ENCODE measurements around the gene NAPEPLD.
"Not testable (repeated sequence)": the region's sequence is repeated elsewhere in the genome, so short reads cannot be mapped to it uniquely, and the experiment has no call there.

NAPEPLD gene

GRCh38 chr7:103078226-103078625, 70.7 kb downstream of the NAPEPLD start:
- not testable (repeated sequence) for H3K9me3 ChIP-seq (ENCODE audit: insufficient read depth, low read depth, low read length); H2AK5ac ChIP-seq (ENCODE audit: low read length); H3K9ac ChIP-seq (ENCODE audit: low read length); H2AFZ ChIP-seq (ENCODE audit: insufficient read depth, low read length, poor library complexity); H3K14ac ChIP-seq (ENCODE audit: low read length); H3K79me1 ChIP-seq (ENCODE audit: low read length); H2BK5ac ChIP-seq (ENCODE audit: low read depth, low read length, poor library complexity); H3K4me3 ChIP-seq (ENCODE audit: low read depth, low read length); H4K91ac ChIP-seq (ENCODE audit: low read depth, low read length); H3K4me2 ChIP-seq (ENCODE audit: low read length); H3K79me2 ChIP-seq (ENCODE audit: control insufficient read depth, insufficient read depth, low read length, poor library complexity); H2BK12ac ChIP-seq (ENCODE audit: low read length); H3K27ac ChIP-seq (ENCODE audit: low read depth, low read length); H3K4me1 ChIP-seq (ENCODE audit: control insufficient read depth in 1 of 2, insufficient read depth in 2 of 2, low read length in 2 of 2); H3K36me3 ChIP-seq (ENCODE audit: control insufficient read depth in 1 of 2, insufficient read depth in 2 of 2, low read length in 2 of 2); H3K4ac ChIP-seq (ENCODE audit: low read depth, low read length); H3K27me3 ChIP-seq (ENCODE audit: insufficient read depth, low read length); H2BK120ac ChIP-seq (ENCODE audit: insufficient read depth, low read length, poor library complexity); DNase-seq; H4K12ac ChIP-seq (ENCODE audit: low read depth, low read length); H4K8ac ChIP-seq (ENCODE audit: low read depth, low read length); H3K18ac ChIP-seq (ENCODE audit: low read length); H3K23ac ChIP-seq (ENCODE audit: low read length)
- no CpG with 5 or more reads among the region's 6 CpGs for WGBS (ENCODE audit: extremely low coverage, insufficient coverage, insufficient read length)

DNA sequence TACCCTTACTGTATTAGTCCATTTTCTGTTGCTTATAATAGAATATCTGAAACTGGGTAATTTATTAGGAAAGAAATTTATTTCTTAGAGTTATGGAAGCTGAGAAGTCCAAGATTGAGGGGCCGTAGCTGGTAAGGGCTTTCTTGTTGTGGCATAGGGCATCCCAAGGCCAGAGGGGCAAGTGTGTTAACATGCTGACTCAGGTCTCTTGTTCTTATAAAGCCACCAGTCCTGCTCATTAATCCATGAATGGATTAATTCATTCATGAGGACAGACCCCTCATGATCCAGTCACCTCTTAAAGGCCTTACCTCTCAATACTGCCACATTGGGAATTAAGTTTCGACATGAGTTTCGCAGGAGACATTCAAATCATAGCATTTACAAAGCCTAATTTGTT, 71.6 kb downstream of the NAPEPLD start:
- no peak overlapping the region for H3K18ac ChIP-seq (ENCODE audit: low read length)
- H3K9me3 ChIP-seq (ENCODE audit: insufficient read depth, low read depth, low read length) = peaks cover 1% of the 10 kb centered on the region
- H4K91ac ChIP-seq (ENCODE audit: low read depth, low read length) = no peak overlapping the region
- no peak overlapping the region for H3K9ac ChIP-seq (ENCODE audit: low read length)
- H2AFZ ChIP-seq (ENCODE audit: insufficient read depth, low read length, poor library complexity) = no peak overlapping the region
- H3K4me3 ChIP-seq (ENCODE audit: low read depth, low read length) = no peak overlapping the region
- no CpG with 5 or more reads among the region's 3 CpGs for WGBS (ENCODE audit: extremely low coverage, insufficient coverage, insufficient read length)
- H2BK12ac ChIP-seq (ENCODE audit: low read length) = no peak overlapping the region
- no peak overlapping the region for H2BK120ac ChIP-seq (ENCODE audit: insufficient read depth, low read length, poor library complexity)
- H4K8ac ChIP-seq (ENCODE audit: low read depth, low read length) = no peak overlapping the region
- no peak overlapping the region for H3K14ac ChIP-seq (ENCODE audit: low read length)
- peaks cover 3% of the 10 kb centered on the region for H3K79me2 ChIP-seq (ENCODE audit: control insufficient read depth, insufficient read depth, low read length, poor library complexity)
- H2AK5ac ChIP-seq (ENCODE audit: low read length) = no peak overlapping the region
- no peaks in the 10 kb centered on the region for H3K4me1 ChIP-seq (ENCODE audit: control insufficient read depth in 1 of 2, insufficient read depth in 2 of 2, low read length in 2 of 2)
- no peak overlapping the region for H2BK5ac ChIP-seq (ENCODE audit: low read depth, low read length, poor library complexity)
- no peaks in the 10 kb centered on the region for H3K36me3 ChIP-seq (ENCODE audit: control insufficient read depth in 1 of 2, insufficient read depth in 2 of 2, low read length in 2 of 2)
- no peak overlapping the region for H3K23ac ChIP-seq (ENCODE audit: low read length)
- no peak overlapping the region for H4K12ac ChIP-seq (ENCODE audit: low read depth, low read length)
- H3K79me1 ChIP-seq (ENCODE audit: low read length) = peaks cover 4% of the 10 kb centered on the region
- no peak for DNase-seq
- H3K27me3 ChIP-seq (ENCODE audit: insufficient read depth, low read length) = no peaks in the 10 kb centered on the region
- no peak overlapping the region for H3K4me2 ChIP-seq (ENCODE audit: low read length)
- no peak overlapping the region for H3K4ac ChIP-seq (ENCODE audit: low read depth, low read length)
- H3K27ac ChIP-seq (ENCODE audit: low read depth, low read length) = no peak overlapping the region

GRCh38 chr7:103076764-103077163, 72.1 kb downstream of the NAPEPLD start:
- Histone ChIP-seq H3K4ac (ENCODE audit: low read depth, low read length) (no peak overlapping the region), H3K9me3 (ENCODE audit: insufficient read depth, low read depth, low read length) (peaks cover 1% of the 10 kb centered on the region), H3K4me2 (ENCODE audit: low read length) (no peak overlapping the region), H3K9ac (ENCODE audit: low read length) (no peak overlapping the region), H3K27me3 (ENCODE audit: insufficient read depth, low read length) (no peaks in the 10 kb centered on the region), H3K79me1 (ENCODE audit: low read length) (peaks cover 4% of the 10 kb centered on the region), H2BK5ac (ENCODE audit: low read depth, low read length, poor library complexity) (no peak overlapping the region), H4K12ac (ENCODE audit: low read depth, low read length) (no peak overlapping the region), H3K14ac (ENCODE audit: low read length) (no peak overlapping the region), H2BK120ac (ENCODE audit: insufficient read depth, low read length, poor library complexity) (no peak overlapping the region), H2AFZ (ENCODE audit: insufficient read depth, low read length, poor library complexity) (no peak overlapping the region), H3K4me3 (ENCODE audit: low read depth, low read length) (no peak overlapping the region), H4K91ac (ENCODE audit: low read depth, low read length) (no peak overlapping the region), H3K23ac (ENCODE audit: low read length) (no peak overlapping the region), H4K8ac (ENCODE audit: low read depth, low read length) (no peak overlapping the region), H3K4me1 (ENCODE audit: control insufficient read depth in 1 of 2, insufficient read depth in 2 of 2, low read length in 2 of 2) (no peaks in the 10 kb centered on the region), H3K18ac (ENCODE audit: low read length) (no peak overlapping the region), H3K79me2 (ENCODE audit: control insufficient read depth, insufficient read depth, low read length, poor library complexity) (peaks cover 3% of the 10 kb centered on the region), H3K27ac (ENCODE audit: low read depth, low read length) (no peak overlapping the region), H2AK5ac (ENCODE audit: low read length) (no peak overlapping the region), H2BK12ac (ENCODE audit: low read length) (no peak overlapping the region), H3K36me3 (ENCODE audit: control insufficient read depth in 1 of 2, insufficient read depth in 2 of 2, low read length in 2 of 2) (no peaks in the 10 kb centered on the region)
- no CpG with 5 or more reads among the region's 7 CpGs for whole genome bisulfite sequencing (ENCODE audit: extremely low coverage, insufficient coverage, insufficient read length)
- no peak for DNase-seq

- Histone ChIP-seq H3K4ac (ENCODE audit: low read depth, low read length) (no peak overlapping the region), H3K4me2 (ENCODE audit: low read length) (peak overlapping the region; percentile 83), H3K79me2 (ENCODE audit: control insufficient read depth, insufficient read depth, low read length, poor library complexity) (peaks cover 3% of the 10 kb centered on the region), H3K9ac (ENCODE audit: low read length) (peak overlapping the region; percentile 75), H4K12ac (ENCODE audit: low read depth, low read length) (no peak overlapping the region), H3K9me3 (ENCODE audit: insufficient read depth, low read depth, low read length) (peaks cover 1% of the 10 kb centered on the region), H3K14ac (ENCODE audit: low read length) (no peak overlapping the region), H3K27ac (ENCODE audit: low read depth, low read length) (peak overlapping the region; percentile 89), H4K91ac (ENCODE audit: low read depth, low read length) (peak overlapping the region; percentile 18), H3K27me3 (ENCODE audit: insufficient read depth, low read length) (no peaks in the 10 kb centered on the region), H3K4me3 (ENCODE audit: low read depth, low read length) (peak overlapping the region; percentile 95), H3K79me1 (ENCODE audit: low read length) (peaks cover 4% of the 10 kb centered on the region), H3K23ac (ENCODE audit: low read length) (no peak overlapping the region), H3K4me1 (ENCODE audit: control insufficient read depth in 1 of 2, insufficient read depth in 2 of 2, low read length in 2 of 2) (no peaks in the 10 kb centered on the region), H2AFZ (ENCODE audit: insufficient read depth, low read length, poor library complexity) (peak overlapping the region; percentile 26), H3K18ac (ENCODE audit: low read length) (peak overlapping the region; percentile 2), H4K8ac (ENCODE audit: low read depth, low read length) (peak overlapping the region; percentile 42), H2BK5ac (ENCODE audit: low read depth, low read length, poor library complexity) (no peak overlapping the region), H2AK5ac (ENCODE audit: low read length) (no peak overlapping the region), H2BK12ac (ENCODE audit: low read length) (no peak overlapping the region), H2BK120ac (ENCODE audit: insufficient read depth, low read length, poor library complexity) (no peak overlapping the region), H3K36me3 (ENCODE audit: control insufficient read depth in 1 of 2, insufficient read depth in 2 of 2, low read length in 2 of 2) (no peaks in the 10 kb centered on the region)
- WGBS (ENCODE audit: extremely low coverage, insufficient coverage, insufficient read length) = no CpG with 5 or more reads among the region's 36 CpGs
- DNase-seq = peak; percentile 46 to 60
These were observed 73.5 kb downstream of the NAPEPLD start for GRCh38 chr7:103075337-103075918.

All from trophoblast cell (in vitro differentiated cells and primary cell).